Ovary (tissue), 9 donors: ENCODE results near the gene CAMKK2. TPM values are rescaled to one million over a fixed set of nuclear protein-coding genes. Genes with fewer than 3 reads are reported as not detected.

ENCODE experiments used
- DNase-seq, 5 donors: peaks; one replicate each; pipeline ENCODE4 v3.0.0-alpha.2; 2019 to 2020
- H3K27ac ChIP-seq, 2 donors: fragments of 200-600 bp; one replicate each; pipeline versions ENCODE4 v1.5.1 to v1.8.0; 2019 to 2022
- H3K27me3 ChIP-seq: fragments of 200-600 bp; one replicate; pipeline ENCODE4 v1.8.0; 2022
- H3K36me3 ChIP-seq: fragments of 200-600 bp; sonication (generic); one replicate; pipeline ENCODE4 v1.5.1; 2019
- H3K4me1 ChIP-seq: one replicate; pipeline ENCODE4 v1.8.1; 2013; ENCODE audit warnings: mild to moderate bottlenecking, moderate library complexity; ENCODE audit not compliant: insufficient read depth
- H3K4me3 ChIP-seq: fragments of 200-600 bp; sonication (generic); one replicate; pipeline ENCODE4 v1.5.1; 2017
- H3K9me3 ChIP-seq, 2 donors: fragments of 200-600 bp in 1 of 2; sonication (generic) in 1 of 2; one replicate each; pipeline versions ENCODE4 v1.5.1 to v1.8.1; 2013 to 2019; ENCODE audit warnings: mild to moderate bottlenecking in 1 of 2, moderate library complexity in 1 of 2
- EP300 ChIP-seq: sonication (generic); formaldehyde crosslinking; IDR thresholded peaks from one replicate; pipeline ENCODE4 v1.6.1; 2017; ENCODE audit warnings: antibody characterized with exemption
- POLR2A ChIP-seq: fragments of 450-650 bp; IDR thresholded peaks from one replicate; pipeline ENCODE4 v1.6.1; 2017; ENCODE audit warnings: antibody characterized with exemption, mild to moderate bottlenecking, moderate library complexity
- WGBS, 3 donors: extraction: QIAGEN DNeasy Blood & Tissue Kit in 1 of 3; methylation state at CpG; one replicate each; pipeline versions ENCODE4 v1.1.5 to v1.1.7; 2013 to 2017; 5-methylcytosine and 5-hydroxymethylcytosine counted together
- intact Hi-C, 4 donors: fragments of 100-400 bp; cut with DNase I; formaldehyde crosslinking; loops; one replicate each; pipeline versions ENCODE4 v1.11.0 to v1.15.1; 2022 to 2023
- polyA plus RNA-seq, 2 donors: library from polyadenylated mRNA; stranded (reverse); fragments of 200-250 nt in 1 of 2; fragments of 350-450 nt in 1 of 2; fragmentation: Illumina TruSeq in 1 of 2; extraction: RNeasy Lipid Tissue Mini Kit (QIAGEN cat#74804) in 1 of 2; gene quantifications; one replicate each; pipeline ENCODE4 v1.2.3, GENCODE V29; 2013 to 2014
- total RNA-seq, 7 donors: library from RNA; depleted of rRNA in 2 of 7; stranded (reverse); fragments of >200 nt in 2 of 7; fragmentation: NEBNext Ultra II Directional in 3 of 7; extraction: Animal tissue kit (Norgen Biotek cat#: 25700) in 3 of 7; gene quantifications; one replicate each; pipeline versions ENCODE4 v1.1.0 to v1.2.4, GENCODE V29; 2016 to 2023
- TF ChIP-seq, protein P1 (sequence below), 3 donors: fragments of 450-650 bp in 2 of 3; fragments of 200-600 bp in 1 of 3; IDR thresholded peaks; one replicate each; pipeline versions ENCODE4 v1.5.1 to v1.8.0; 2016 to 2022; ENCODE audit warnings: antibody characterized with exemption in 3 of 3, mild to moderate bottlenecking in 1 of 3
- donor health status: DM: no; HTN: no; CAD: no; lungs with moderate emphysema.
- donor health status: DM: no; HTN: no; CAD: no.
- donor health status: Bipolar disorder and iron deficiency.
- donor health status: DM: yes; HTN: yes; CAD: no.
- donor health status: DM: no; HTN: no; CAD: no.
- donor health status: DM: yes; HTN: yes; CAD: no.

The CAMKK2 gene
- total and polyA plus RNA-seq, 9 donors = 19.0 to 44.6 (median 38.0) TPM

DNA sequence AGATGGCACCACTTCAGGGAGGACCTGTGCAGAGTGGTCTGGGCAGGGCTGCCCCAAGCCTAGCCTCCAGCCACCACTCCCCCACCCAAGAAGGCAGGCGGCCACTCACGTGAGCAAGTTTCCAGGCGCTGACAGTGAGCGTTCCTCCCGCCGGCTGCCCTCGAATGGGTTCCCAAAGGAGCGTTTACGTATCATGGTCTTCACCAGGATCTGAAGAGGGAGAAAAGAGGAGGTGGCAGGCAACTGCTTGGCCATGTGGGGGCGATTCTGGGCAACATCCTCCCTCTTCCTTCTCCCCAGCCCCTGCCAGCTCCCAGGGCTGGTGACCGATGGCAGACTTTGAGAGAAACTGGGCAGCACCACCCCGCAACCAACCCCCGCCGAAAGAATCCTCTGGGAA, 51.5 kb downstream of the CAMKK2 start:
- Histone ChIP-seq H3K9me3 (no peaks in the 10 kb centered on the region), H3K4me3 (no peak overlapping the region), H3K4me1 (peaks cover 7% of the 10 kb centered on the region), H3K36me3 (no peaks in the 10 kb centered on the region), H3K27me3 (no peaks in the 10 kb centered on the region), H3K27ac (no peak overlapping the region)
- no peak for DNase-seq
- TF ChIP-seq, protein P1, sequence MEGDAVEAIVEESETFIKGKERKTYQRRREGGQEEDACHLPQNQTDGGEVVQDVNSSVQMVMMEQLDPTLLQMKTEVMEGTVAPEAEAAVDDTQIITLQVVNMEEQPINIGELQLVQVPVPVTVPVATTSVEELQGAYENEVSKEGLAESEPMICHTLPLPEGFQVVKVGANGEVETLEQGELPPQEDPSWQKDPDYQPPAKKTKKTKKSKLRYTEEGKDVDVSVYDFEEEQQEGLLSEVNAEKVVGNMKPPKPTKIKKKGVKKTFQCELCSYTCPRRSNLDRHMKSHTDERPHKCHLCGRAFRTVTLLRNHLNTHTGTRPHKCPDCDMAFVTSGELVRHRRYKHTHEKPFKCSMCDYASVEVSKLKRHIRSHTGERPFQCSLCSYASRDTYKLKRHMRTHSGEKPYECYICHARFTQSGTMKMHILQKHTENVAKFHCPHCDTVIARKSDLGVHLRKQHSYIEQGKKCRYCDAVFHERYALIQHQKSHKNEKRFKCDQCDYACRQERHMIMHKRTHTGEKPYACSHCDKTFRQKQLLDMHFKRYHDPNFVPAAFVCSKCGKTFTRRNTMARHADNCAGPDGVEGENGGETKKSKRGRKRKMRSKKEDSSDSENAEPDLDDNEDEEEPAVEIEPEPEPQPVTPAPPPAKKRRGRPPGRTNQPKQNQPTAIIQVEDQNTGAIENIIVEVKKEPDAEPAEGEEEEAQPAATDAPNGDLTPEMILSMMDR (IDR thresholded peaks at IDR 0.05) = no peak
- TF ChIP-seq POLR2A (no peak), EP300 (no peak)
- intact Hi-C loops = no loop called here
- 91 to 92% (median 91%) methylated on average over 14 of the region's 14 CpGs for WGBS, 3 donors

DNA sequence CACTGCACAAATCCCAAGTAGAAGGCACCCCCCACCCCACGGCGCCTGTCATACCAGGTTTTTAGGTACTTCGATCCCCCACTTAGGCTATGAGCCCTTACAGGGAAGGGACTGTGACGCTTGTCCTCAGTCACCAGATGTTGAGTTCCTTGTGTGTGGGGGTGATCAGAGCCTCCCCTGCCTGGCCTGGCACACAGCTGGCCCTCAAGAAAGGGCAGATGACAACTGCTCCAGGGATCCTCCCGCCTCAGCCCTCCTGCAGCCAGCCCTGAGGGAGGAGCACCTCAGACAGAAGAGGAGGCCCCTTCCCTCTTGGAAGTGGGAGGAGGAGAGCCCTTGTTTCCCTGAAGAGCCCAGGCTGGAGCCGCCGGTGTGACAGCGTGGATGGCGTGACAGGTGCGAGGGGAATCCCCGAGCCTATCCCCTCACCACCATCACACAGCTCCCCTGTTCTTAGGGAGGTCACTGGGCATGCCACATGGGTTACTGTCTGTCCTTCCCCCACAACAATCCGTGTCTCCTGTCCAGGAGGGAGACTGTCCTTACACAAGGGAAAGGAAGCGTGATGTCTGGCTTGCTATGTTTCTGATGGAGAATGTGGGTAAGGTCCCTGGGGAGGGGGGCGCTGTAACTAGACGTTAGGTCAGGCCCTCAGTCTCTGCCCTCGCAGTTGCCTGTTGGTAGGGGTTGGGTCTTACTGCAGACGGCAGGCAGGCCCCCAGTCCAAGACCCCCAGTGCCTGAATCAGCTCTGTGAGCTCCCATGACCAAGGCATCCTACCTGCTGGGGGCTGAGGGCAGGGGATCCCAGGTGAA, 55.1 kb downstream of the CAMKK2 start:
- no peaks in the 10 kb centered on the region for H3K27me3 ChIP-seq
- TF ChIP-seq POLR2A = no peak
- TF ChIP-seq EP300 = no peak
- TF ChIP-seq, protein P1 (IDR thresholded peaks at IDR 0.05) = no peak
- peaks cover 9% of the 10 kb centered on the region for H3K4me1 ChIP-seq
- peak overlapping the region; percentile 16 for H3K4me3 ChIP-seq
- peak in 4 of 5 donors; percentile 47 to 60 (median 54) for DNase-seq
- H3K36me3 ChIP-seq = no peaks in the 10 kb centered on the region
- H3K9me3 ChIP-seq = no peaks in the 10 kb centered on the region
- WGBS, 3 donors = 40 to 44% (median 44%) methylated on average over 17 of the region's 17 CpGs
- intact Hi-C loops = loop anchor here in 1 of 4 donors (5.0 kb wide), 1 partner anchor 46 kb away; no protein-coding TSS in a partner anchor
- peak overlapping the region; percentile 66 to 85 for H3K27ac ChIP-seq

DNA sequence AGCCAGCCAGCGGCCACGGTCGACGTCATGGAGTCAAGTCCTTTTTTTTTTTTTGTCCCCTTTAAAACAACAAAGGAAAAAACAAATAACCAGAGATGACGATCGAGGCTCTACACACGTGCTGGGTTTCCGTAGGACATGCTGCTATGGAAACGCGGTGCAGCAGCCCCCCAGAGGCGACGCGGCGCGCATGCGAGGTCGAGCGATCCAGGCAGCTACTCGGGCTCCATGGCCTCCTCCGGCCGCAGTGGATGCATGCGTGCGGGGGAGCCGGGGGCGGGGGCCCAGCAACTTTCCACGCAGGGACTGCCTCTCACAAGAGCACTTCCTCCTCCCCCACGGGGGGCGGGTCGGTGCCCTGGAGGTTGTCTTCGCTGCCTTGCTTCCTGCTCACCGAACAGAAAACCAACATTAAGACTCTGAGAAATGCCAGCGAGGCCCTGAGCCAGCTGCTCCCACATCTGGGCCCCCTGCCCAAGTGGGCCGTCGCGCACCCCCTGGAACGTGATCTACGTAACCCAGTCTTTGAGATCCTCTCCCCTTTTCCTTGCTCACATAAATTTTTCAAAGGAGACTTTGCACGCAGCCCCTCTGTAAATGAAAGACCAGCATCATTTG, 55.9 kb downstream of the CAMKK2 start:
- no peaks in the 10 kb centered on the region for H3K27me3 ChIP-seq
- H3K4me1 ChIP-seq = peaks cover 9% of the 10 kb centered on the region
- intact Hi-C loops = loop anchor here in 1 of 4 donors (5.0 kb wide), 1 partner anchor 47 kb away; no protein-coding TSS in a partner anchor
- H3K36me3 ChIP-seq = no peaks in the 10 kb centered on the region
- peak; percentile 91 to 96 (median 93) for DNase-seq
- peak overlapping the region; percentile 16 for H3K4me3 ChIP-seq
- no peaks in the 10 kb centered on the region for H3K9me3 ChIP-seq
- H3K27ac ChIP-seq = peak overlapping the region; percentile 66 to 85
- TF ChIP-seq POLR2A (no peak), EP300 (no peak)
- TF ChIP-seq, protein P1 (IDR thresholded peaks at IDR 0.05) = peak; percentile 13 to 50 (median 38)
- WGBS, 3 donors = 2 to 11% (median 10%) methylated on average over 38 of the region's 38 CpGs

DNA sequence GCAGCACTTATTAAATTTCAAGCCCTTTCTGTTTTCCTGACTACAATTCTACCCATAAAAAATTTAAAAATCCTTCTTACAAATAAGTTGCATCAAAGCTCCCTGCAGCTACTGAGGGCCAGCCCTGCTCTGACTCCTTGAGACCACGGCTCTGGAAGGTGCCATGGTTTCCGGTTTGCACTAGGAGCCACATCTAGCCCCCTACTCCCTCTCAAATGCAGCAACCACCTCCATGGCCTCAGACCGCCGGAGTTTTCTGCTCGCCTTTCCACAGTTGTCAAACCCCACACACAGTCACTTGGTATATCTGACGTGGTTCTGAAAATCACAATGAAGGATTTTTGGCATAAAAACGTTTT, 56.5 kb downstream of the CAMKK2 start:
- intact Hi-C loops = loop anchor here in 1 of 4 donors (5.0 kb wide), 1 partner anchor 47 kb away; no protein-coding TSS in a partner anchor
- Histone ChIP-seq H3K4me3 (peak overlapping the region; percentile 16), H3K36me3 (no peaks in the 10 kb centered on the region), H3K27ac (peak overlapping the region; percentile 73 to 85), H3K4me1 (peaks cover 9% of the 10 kb centered on the region), H3K9me3 (no peaks in the 10 kb centered on the region), H3K27me3 (no peaks in the 10 kb centered on the region)
- TF ChIP-seq POLR2A (no peak), EP300 (no peak)
- TF ChIP-seq, protein P1 (IDR thresholded peaks at IDR 0.05) = no peak
- DNase-seq = no peak
- WGBS, 3 donors = 45 to 52% (median 51%) methylated on average over 7 of the region's 7 CpGs
